Activated T-helper 17 cell treated with anti-CD3 and anti-CD28 coated beads, Interleukin-2, amount 50 U/mL, for 72 hours (primary cell): Measurements from ENCODE around the gene MYH14. TPM values are rescaled to one million over a fixed set of nuclear protein-coding genes. Genes with fewer than 3 reads are reported as not detected.

Source experiments
- ATAC-seq: fragments of 150-1000 bp; cut with Tn5 transposase; replicated peaks from 2 replicates; pipeline ENCODE4 v1.10.0; 2021; ENCODE audit warnings: mild to moderate bottlenecking, moderate library complexity
- H3K27ac Mint-ChIP-seq: one replicate; pipeline ENCODE4 v1.8.0; 2022; ENCODE audit warnings: mixed read lengths
- H3K27me3 Mint-ChIP-seq: one replicate; pipeline ENCODE4 v1.8.0; 2022; ENCODE audit warnings: mixed read lengths
- H3K36me3 Mint-ChIP-seq: one replicate; pipeline ENCODE4 v1.8.0; 2022; ENCODE audit warnings: low read depth, mild to moderate bottlenecking, mixed read lengths
- H3K4me1 Mint-ChIP-seq: one replicate; pipeline ENCODE4 v1.8.0; 2022; ENCODE audit warnings: mixed read lengths
- H3K4me3 Mint-ChIP-seq: one replicate; pipeline ENCODE4 v1.8.0; 2022; ENCODE audit warnings: mild to moderate bottlenecking, mixed read lengths
- H3K9me3 Mint-ChIP-seq: one replicate; pipeline ENCODE4 v1.8.0; 2022; ENCODE audit warnings: mixed read lengths
- total RNA-seq, 2 donors: library from RNA; stranded (reverse); gene quantifications; one replicate each; pipeline ENCODE4 v1.2.3, GENCODE V29; 2022

The MYH14 gene
- total RNA-seq, 2 donors from 2014 or later: not detected

DNA sequence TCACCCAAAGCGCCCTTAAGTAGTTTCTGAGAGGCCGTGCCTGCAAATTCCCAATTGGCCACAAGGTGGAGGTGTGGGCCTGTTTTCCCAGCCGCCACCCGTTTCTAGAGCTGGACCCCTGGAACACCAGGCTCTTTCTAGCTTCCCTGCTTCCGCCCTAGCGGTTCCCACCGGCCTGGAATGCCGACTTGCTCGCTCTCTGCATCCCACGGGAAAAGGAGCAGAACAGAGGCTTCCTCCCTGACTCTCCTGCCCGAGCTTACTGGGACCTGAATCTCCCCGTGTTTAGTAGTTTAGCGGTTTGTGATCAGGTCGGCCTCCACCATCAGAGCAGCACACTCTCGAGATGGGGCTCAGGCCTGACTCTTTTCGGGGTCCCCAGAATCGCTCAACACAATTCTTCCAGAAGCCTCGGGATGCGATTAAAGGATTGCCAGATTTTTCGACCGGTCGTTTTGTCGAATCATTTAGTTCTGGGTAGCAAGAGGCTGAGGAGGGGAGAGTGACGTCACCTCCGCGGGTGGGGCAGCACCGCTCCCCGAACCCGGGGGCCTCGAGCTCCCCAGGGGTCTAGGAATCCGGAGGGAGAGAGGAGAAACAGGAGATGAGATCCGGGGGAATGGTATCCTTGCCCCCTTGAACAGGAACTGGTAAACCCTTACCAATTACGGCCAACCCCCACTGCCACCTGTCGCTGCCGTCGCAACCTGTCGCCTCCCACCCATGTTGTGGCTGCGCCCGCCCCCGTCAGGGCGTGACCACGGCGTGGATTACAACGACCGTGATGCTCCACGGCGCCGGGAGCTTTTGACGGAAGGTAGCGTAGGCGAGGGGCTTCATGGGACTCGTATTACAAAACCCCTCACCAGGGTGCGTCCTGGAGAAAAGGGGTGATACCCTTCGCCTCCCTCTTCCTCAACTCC, 154.0 kb downstream of the MYH14 start:
- Mint-ChIP-seq H3K9me3 (no peaks in the 10 kb centered on the region), H3K4me1 (peaks cover 41% of the 10 kb centered on the region), H3K4me3 (peak overlapping the region; percentile 72), H3K27ac (peak overlapping the region; percentile 67), H3K36me3 (peaks cover 45% of the 10 kb centered on the region), H3K27me3 (no peaks in the 10 kb centered on the region)
- peak; percentile 72 for ATAC-seq

DNA sequence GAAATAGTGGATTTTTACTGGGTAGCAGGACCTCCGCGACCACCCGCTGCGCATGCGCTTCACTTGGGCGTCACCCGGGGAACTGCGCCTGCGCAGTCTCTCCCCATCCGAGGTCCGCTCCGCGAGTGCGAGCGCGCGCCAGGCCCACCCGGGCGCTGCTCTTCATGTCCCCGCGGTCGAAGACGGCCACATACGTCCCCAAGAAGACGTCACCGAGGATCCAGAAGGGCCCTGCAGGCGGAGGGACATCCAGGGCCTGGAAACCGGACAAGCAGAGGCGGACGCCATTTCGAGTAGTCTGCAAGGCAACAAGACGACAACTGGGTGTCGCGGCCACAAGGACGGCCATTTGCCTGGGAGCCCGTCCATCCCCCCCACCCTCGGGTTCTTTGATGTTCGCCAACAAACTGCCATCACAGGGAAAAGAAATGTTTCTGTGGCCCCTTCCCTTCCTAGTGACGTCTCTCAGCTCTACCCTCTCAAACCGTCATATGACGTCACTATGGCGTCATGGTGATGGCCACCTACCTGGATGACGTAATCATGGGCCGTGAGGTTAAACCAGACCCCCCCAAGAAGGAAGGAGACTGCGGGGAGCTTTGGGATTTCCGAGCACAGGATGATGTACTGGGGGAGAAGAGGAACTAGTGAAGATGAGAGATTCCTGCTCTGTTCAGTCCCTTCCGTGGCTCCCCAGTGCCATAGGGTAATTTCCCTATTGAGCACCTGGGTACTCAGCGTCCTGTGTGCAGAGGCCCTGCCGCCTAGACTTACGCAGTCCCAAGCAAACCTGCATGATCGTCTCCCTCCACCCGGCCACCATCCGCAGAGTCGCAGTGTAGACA, 155.3 kb downstream of the MYH14 start:
- Mint-ChIP-seq H3K4me3 (peak overlapping the region; percentile 72), H3K27me3 (no peaks in the 10 kb centered on the region), H3K36me3 (peaks cover 54% of the 10 kb centered on the region), H3K9me3 (no peaks in the 10 kb centered on the region), H3K27ac (peak overlapping the region; percentile 67), H3K4me1 (peaks cover 50% of the 10 kb centered on the region)
- ATAC-seq: no peak

DNA sequence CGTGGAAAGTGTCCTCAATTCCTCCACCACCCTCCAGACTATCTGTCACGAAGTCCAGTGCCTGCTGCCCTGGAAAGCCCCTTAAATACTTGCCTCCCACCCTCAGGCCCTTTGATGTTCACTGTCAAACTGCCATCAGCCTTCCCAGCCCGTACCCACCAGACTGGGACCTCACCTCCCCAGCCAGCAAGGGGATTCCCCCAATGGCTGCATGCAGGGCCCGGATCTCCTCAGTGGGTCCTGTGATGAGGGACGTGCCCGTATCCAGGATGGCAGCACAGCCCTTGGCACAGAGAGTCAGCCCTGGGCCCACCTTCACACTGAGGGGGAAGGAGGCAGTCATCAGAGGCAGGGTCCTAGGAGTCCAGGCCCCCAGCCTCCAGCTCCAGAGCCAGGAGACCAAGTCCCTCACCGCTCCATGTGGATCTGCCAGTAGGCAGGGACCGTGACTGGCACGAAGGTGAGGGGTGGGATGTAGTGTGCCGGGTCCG, 156.0 kb downstream of the MYH14 start:
- Mint-ChIP-seq H3K9me3 (no peaks in the 10 kb centered on the region), H3K27me3 (no peaks in the 10 kb centered on the region), H3K4me3 (peak overlapping the region; percentile 72), H3K36me3 (peaks cover 54% of the 10 kb centered on the region), H3K27ac (peak overlapping the region; percentile 67), H3K4me1 (peaks cover 51% of the 10 kb centered on the region)
- no peak for ATAC-seq

Other genes with a start within 250 kb of the MYH14 start
- not detected for gene SIGLEC11, start 242.4 kb upstream of the MYH14 start, total RNA-seq
- gene VRK3, start 178.2 kb upstream of the MYH14 start, total RNA-seq: 10 to 100 TPM; 53.7 to 79.8 TPM
- gene ZNF473, start 177.6 kb upstream of the MYH14 start, total RNA-seq: 10 to 100 TPM; 11.1 to 12.4 TPM
- not detected for gene IZUMO2, start 40.3 kb upstream of the MYH14 start, total RNA-seq
- gene KCNC3, start 125.8 kb downstream of the MYH14 start, total RNA-seq: 10 to 100 TPM; 12.8 to 18.8 TPM
- 10 to 100 TPM; 54.6 to 86.0 TPM for gene NAPSA, start 162.0 kb downstream of the MYH14 start, total RNA-seq
- 10 to 100 TPM; 58.3 to 81.3 TPM for gene NR1H2, start 172.8 kb downstream of the MYH14 start, total RNA-seq
- gene POLD1, start 180.7 kb downstream of the MYH14 start, total RNA-seq: 100 to 1,000 TPM; 146 to 202 TPM
- gene SPIB, start 215.3 kb downstream of the MYH14 start, total RNA-seq: 1 to 10 TPM; 1.9 to 2.4 TPM
- gene MYBPC2, start 229.3 kb downstream of the MYH14 start, total RNA-seq: 1 to 10 TPM in 1 of 2 donors, under 1 TPM in 1; 0.28 to 4.6 TPM